Chondrocyte (in vitro differentiated cells): ENCODE data around the gene AGXT. TPM values are rescaled to one million over a fixed set of nuclear protein-coding genes. Genes with fewer than 3 reads are reported as not detected.

Experiments used
- DNase-seq: peaks from one replicate; pipeline ENCODE4 v3.0.0; 2021; ENCODE audit warnings: mixed read lengths, low spot score
- H3K27ac Mint-ChIP-seq: one replicate; pipeline ENCODE4 v1.8.0; 2021; ENCODE audit warnings: mild to moderate bottlenecking, moderate library complexity, mixed read lengths; ENCODE audit not compliant: unreplicated experiment
- H3K27me3 Mint-ChIP-seq: 2 replicates; pipeline ENCODE4 v1.8.0; 2021; ENCODE audit warnings: low read depth, mixed read lengths
- H3K36me3 Mint-ChIP-seq: 2 replicates; pipeline ENCODE4 v1.8.0; 2021; ENCODE audit warnings: low read depth, mixed read lengths
- H3K4me1 Mint-ChIP-seq: 2 replicates; pipeline ENCODE4 v1.8.0; 2021; ENCODE audit warnings: low read depth, mild to moderate bottlenecking, mixed read lengths
- H3K4me3 Mint-ChIP-seq: one replicate; pipeline ENCODE4 v1.8.0; 2021; ENCODE audit warnings: mild to moderate bottlenecking, moderate library complexity, mixed read lengths; ENCODE audit not compliant: unreplicated experiment
- H3K9me3 Mint-ChIP-seq: 2 replicates; pipeline ENCODE4 v1.8.0; 2021; ENCODE audit warnings: low read depth, mixed read lengths
- CTCF ChIP-seq: fragments of 200-600 bp; sonication (generic); IDR thresholded peaks from 2 replicates; pipeline ENCODE4 v1.5.0; 2021; ENCODE audit warnings: antibody characterized with exemption, mild to moderate bottlenecking, moderate library complexity
- total RNA-seq: library from RNA; stranded (reverse); gene quantifications from 3 replicates; pipeline ENCODE4 v1.2.1, GENCODE V29; 2021

Gene AGXT
- total RNA-seq, 1 donor from 2014 or later, result not detected

GRCh38 chr2:240920783-240921231 lies 52.2 kb downstream of the AGXT start:
- peak overlapping the region; percentile 81 for H3K27ac Mint-ChIP-seq
- H3K4me3 Mint-ChIP-seq, result no peak overlapping the region
- no peaks in the 10 kb centered on the region for H3K36me3 Mint-ChIP-seq
- no peak for TF ChIP-seq CTCF
- no peaks in the 10 kb centered on the region for H3K9me3 Mint-ChIP-seq
- no peaks in the 10 kb centered on the region for H3K27me3 Mint-ChIP-seq
- DNase-seq, result no peak
- peaks cover 8% of the 10 kb centered on the region for H3K4me1 Mint-ChIP-seq

DNA sequence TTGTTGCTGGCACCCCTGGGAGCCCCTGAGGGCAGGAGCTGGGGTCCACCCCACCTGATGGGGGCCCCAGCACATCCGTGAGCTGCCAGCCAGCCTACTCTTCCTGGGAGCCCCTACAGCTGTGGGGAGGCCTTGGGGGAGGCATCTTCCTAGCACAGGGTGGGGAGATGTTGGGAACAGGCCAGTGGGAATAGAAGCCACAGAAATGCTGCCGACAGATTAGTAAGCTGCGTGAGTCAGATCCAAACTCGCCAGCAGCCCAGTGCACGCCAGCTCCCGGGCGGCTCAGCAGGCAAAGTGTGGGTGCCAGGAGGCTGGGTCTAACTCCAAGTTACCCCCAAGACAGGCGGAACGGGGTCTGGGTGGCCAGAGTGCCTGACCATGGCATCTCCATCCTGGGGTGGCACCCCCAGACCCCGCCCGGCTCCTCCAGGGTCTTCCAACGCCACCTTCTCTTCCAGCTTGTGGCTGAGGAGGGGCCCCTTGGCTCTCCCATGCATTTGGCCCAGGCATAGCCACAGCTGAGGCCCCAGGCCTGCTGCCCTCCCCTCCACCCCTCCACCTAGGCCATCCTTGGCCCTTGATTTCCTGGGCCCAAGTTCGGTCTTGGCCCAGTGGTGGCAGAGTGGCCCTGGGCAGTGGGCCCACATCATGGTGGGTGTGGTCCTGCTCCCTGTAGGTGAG lies 52.8 kb downstream of the AGXT start:
- Mint-ChIP-seq H3K27ac (peak overlapping the region; percentile 81), H3K4me1 (peaks cover 8% of the 10 kb centered on the region), H3K36me3 (no peaks in the 10 kb centered on the region), H3K4me3 (no peak overlapping the region), H3K27me3 (no peaks in the 10 kb centered on the region), H3K9me3 (no peaks in the 10 kb centered on the region)
- peak; percentile 84 for DNase-seq
- no peak for TF ChIP-seq CTCF

- no peak for TF ChIP-seq CTCF
- Mint-ChIP-seq H3K4me1 (peaks cover 8% of the 10 kb centered on the region), H3K4me3 (no peak overlapping the region), H3K36me3 (no peaks in the 10 kb centered on the region), H3K9me3 (peaks cover under 1% of the 10 kb centered on the region), H3K27ac (no peak overlapping the region), H3K27me3 (peaks cover under 1% of the 10 kb centered on the region)
- DNase-seq, result no peak
These were observed 53.3 kb downstream of the AGXT start for GRCh38 chr2:240921995-240922244.

GRCh38 chr2:240922245-240922981 lies 53.8 kb downstream of the AGXT start:
- DNase-seq, result no peak
- no peak overlapping the region for H3K27ac Mint-ChIP-seq
- H3K4me1 Mint-ChIP-seq, result peaks cover 8% of the 10 kb centered on the region
- H3K4me3 Mint-ChIP-seq, result no peak overlapping the region
- peaks cover 5% of the 10 kb centered on the region for H3K27me3 Mint-ChIP-seq
- peaks cover 5% of the 10 kb centered on the region for H3K9me3 Mint-ChIP-seq
- no peak for TF ChIP-seq CTCF
- no peaks in the 10 kb centered on the region for H3K36me3 Mint-ChIP-seq

DNA sequence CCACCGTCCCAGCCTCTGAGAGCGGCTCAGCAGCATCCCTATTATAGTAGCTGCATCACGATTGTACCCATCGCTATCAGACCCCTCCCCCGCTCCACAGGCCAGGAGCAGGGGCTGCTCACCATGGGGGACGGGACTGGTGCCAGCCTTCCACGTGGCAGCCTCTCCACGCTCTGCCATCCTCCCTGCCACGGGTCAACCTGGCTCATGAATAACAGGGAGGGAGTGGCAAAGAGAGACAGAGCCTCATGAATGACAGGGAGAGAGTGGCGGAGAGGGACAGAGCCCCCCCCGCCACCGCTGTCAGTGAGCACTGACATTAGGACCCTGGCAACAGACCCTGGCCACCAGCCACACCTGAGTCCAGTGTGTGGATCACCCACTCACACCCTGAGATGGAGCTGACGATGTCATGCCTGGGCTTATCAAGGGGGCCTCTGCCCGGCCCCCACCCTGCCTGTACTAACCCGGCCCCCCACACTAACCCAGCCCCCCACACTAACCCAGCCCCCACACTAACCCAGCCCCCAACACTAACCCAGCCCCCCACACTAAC lies 54.4 kb downstream of the AGXT start:
- H3K4me3 Mint-ChIP-seq, result no peak overlapping the region
- no peak overlapping the region for H3K27ac Mint-ChIP-seq
- no peak for DNase-seq

More for the DNA sequence above, 54.4 kb downstream of the AGXT start:
- Mint-ChIP-seq H3K27me3 (peaks cover 8% of the 10 kb centered on the region), H3K9me3 (peaks cover 9% of the 10 kb centered on the region), H3K4me1 (peaks cover 8% of the 10 kb centered on the region), H3K36me3 (peaks cover 2% of the 10 kb centered on the region)
- no peak for TF ChIP-seq CTCF
